Measurements from ENCODE around the gene CTNNBL1. TPM values are rescaled to one million over a fixed set of nuclear protein-coding genes. Genes with fewer than 3 reads are reported as not detected.

CTNNBL1 gene
- total RNA-seq, 1 experiment from 2014 or later: 71.2 TPM

GRCh38 chr20:37905671-37906613 is 212.1 kb downstream of the CTNNBL1 start:
- DNase-seq (ENCODE audit: low read depth, low spot score) (no peak), ATAC-seq (no peak)
- BruUV-seq (replicated peaks): no TSS peak
- no peaks in the 10 kb centered on the region for H3K36me3 ChIP-seq (ENCODE audit: control insufficient read depth, insufficient read depth, low read length)
- intact Hi-C loops (cut with micrococcal nuclease; ENCODE audit: unreplicated experiment) (no loop called here), in situ Hi-C loops (cut with HindIII; ENCODE audit: low pct_unique_long_range_greater_than_20kb, low sequenced_read_pairs) (no loop called here)
- H3K4me3 ChIP-seq (ENCODE audit: low read depth in 2 of 2, low read length in 2 of 2): no peak overlapping the region
- POLR2A ChIA-PET: no interaction called here
- no peaks in the 10 kb centered on the region for H3K27me3 ChIP-seq (ENCODE audit: control insufficient read depth, insufficient read depth, low read length)
- H3K9me3 ChIP-seq (ENCODE audit: control insufficient read depth, insufficient read depth, low read depth, low read length): no peaks in the 10 kb centered on the region
- no peak overlapping the region for H3K27ac ChIP-seq (ENCODE audit: low read length)
- H3K4me1 ChIP-seq (ENCODE audit: control insufficient read depth, insufficient read depth, low read length): peaks cover 7% of the 10 kb centered on the region
- CTCF ChIA-PET: interaction anchor here (0.5 to 0.8 kb wide), 2 partner anchors 14 to 1575 kb away, joined by 3 to 6 read pairs; no protein-coding TSS in a partner anchor
- TF ChIP-seq POLR2AphosphoS5 (IDR thresholded peaks at IDR 0.05; ENCODE audit: low read depth, low read length) (no peak), SIN3A (IDR thresholded peaks at IDR 0.05; ENCODE audit: borderline replicate concordance, insufficient read depth, low read depth, low read length) (no peak), TCF7L2 (IDR thresholded peaks at IDR 0.05; ENCODE audit: low read depth, low read length) (no peak), REST (IDR thresholded peaks at IDR 0.05; ENCODE audit: insufficient read depth in 1 of 2, low read depth in 2 of 2, low read length in 1 of 2) (no peak)

- Histone ChIP-seq H3K27me3 (ENCODE audit: control insufficient read depth, insufficient read depth, low read length) (no peaks in the 10 kb centered on the region), H3K4me3 (ENCODE audit: low read depth in 2 of 2, low read length in 2 of 2) (no peak overlapping the region), H3K27ac (ENCODE audit: low read length) (no peak overlapping the region), H3K9me3 (ENCODE audit: control insufficient read depth, insufficient read depth, low read depth, low read length) (no peaks in the 10 kb centered on the region), H3K36me3 (ENCODE audit: control insufficient read depth, insufficient read depth, low read length) (no peaks in the 10 kb centered on the region), H3K4me1 (ENCODE audit: control insufficient read depth, insufficient read depth, low read length) (peaks cover 7% of the 10 kb centered on the region)
- BruUV-seq (replicated peaks): no TSS peak
- DNase-seq (ENCODE audit: low read depth, low spot score): no peak
- intact Hi-C loops (cut with micrococcal nuclease; ENCODE audit: unreplicated experiment) (no loop called here), in situ Hi-C loops (cut with HindIII; ENCODE audit: low pct_unique_long_range_greater_than_20kb, low sequenced_read_pairs) (no loop called here)
- peak; percentile 2; the same call in 1 of the 2 replicates for ATAC-seq
- ChIA-PET CTCF (interaction anchor here (0.9 kb wide), 1 partner anchor 291 kb away, joined by 5 read pairs; no protein-coding TSS in a partner anchor), POLR2A (interaction anchor here (0.6 kb wide), 1 partner anchor 220 kb away, joined by 3 read pairs; no protein-coding TSS in a partner anchor)
- TF ChIP-seq REST (IDR thresholded peaks at IDR 0.05; ENCODE audit: insufficient read depth in 1 of 2, low read depth in 2 of 2, low read length in 1 of 2) (no peak), SIN3A (IDR thresholded peaks at IDR 0.05; ENCODE audit: borderline replicate concordance, insufficient read depth, low read depth, low read length) (no peak), TCF7L2 (IDR thresholded peaks at IDR 0.05; ENCODE audit: low read depth, low read length) (no peak), POLR2AphosphoS5 (IDR thresholded peaks at IDR 0.05; ENCODE audit: low read depth, low read length) (no peak), CTCF (IDR thresholded peaks at IDR 0.05) (no peak)
Observed at GRCh38 chr20:37907330-37907676, 213.5 kb downstream of the CTNNBL1 start.

Measured in Panc1 (cell line).